T-helper 22 cell (primary cell): ENCODE data around the gene PAX1.

Experiments
- DNase-seq: peaks from one replicate; pipeline ENCODE4 v3.0.0-alpha.2; 2020; ENCODE audit warnings: low read depth

Gene PAX1

GRCh38 chr20:21739682-21740081, 34.2 kb downstream of the PAX1 start:
- DNase-seq = no peak

DNA sequence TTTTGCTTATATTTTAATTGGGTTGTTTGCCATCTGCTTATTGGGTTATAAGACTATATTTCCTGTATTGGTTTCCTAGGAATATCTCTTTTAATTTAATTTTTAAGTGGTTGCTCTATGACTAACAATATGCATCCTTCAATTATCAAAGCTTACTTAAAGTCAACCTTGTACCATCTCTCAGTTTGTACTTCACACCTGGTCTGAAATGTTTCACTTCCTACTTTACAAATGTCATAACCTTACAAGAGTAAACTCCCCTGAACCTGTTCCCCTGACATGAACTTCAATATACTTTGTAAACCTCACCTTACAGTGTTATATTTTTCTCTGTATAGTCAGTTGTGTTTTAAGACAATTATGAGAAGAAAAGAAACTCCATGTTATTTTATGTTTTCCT, 35.8 kb downstream of the PAX1 start:
- no peak for DNase-seq

DNA sequence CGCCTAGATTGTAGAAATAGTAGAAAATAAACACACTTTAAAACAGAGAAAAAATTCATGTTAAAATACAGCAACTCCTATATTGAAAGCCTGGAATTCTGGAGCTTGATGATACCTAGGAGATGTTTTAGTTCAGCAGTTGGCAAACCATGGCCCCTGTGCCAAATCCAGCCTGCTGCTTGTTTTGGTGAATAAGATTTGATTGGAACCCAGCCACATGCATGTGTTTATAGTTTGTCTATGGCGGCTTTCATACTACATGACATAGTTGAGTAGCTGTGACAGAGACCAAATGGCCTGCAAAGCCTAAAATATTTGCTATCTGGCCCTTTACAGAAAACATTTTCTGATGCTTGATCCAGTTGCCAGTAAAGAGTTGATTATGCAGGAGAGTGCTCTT, 57.2 kb downstream of the PAX1 start:
- no peak for DNase-seq

DNA sequence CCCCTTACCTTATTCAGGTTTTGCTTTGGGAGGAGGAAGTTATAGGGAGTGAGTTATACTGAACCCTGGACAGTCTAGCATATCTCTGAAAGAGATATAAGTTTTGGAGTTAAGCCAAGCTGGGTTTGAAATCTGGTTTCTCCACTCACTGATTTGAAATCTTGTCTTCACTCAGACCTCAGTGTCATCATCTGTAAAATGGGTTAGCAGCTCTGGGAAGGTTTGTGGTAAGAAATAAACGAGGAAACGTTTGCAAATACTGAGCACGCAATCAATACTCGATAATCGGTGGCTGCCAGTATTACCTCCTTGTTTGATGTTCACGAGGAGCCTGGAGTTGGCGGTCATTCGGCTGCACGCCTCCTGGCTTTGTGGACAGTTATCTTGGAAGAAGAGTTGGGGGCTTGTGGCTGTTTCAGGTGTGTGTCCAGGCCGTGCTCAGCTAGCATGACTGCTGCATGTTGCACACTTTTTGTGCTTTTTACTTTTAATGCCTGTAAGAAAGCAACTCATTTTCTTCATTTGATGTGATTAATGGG, 61.8 kb downstream of the PAX1 start:
- DNase-seq = no peak

DNA sequence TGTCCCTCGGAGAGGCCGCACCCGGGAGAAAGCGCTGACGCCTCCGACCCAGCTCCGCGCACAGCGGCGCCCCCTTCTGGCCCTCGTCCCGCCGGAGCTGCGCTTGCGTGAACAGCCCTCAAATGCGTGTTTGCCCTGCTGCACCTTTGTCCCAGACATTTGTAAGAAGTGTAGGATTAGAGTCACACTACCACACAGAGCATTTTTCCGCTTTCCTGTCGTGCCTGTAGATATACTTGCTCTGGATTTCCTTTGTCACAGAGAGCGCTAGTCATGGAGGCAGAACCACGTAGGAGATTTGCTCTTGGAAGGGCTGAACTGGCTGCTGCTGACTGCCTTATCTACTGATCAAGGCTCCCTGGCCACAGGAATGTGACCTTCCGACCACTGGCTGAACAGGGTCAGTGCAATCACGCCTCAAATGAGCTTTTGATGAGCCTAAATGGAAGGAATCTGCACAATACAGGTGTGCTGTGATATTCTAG, 62.3 kb downstream of the PAX1 start:
- DNase-seq = no peak
